Effector memory CD8-positive, alpha-beta T cell (primary cell): ENCODE data around the gene BBOX1.
"Not testable (repeated sequence)": the region's sequence is repeated elsewhere in the genome, so short reads cannot be mapped to it uniquely, and the experiment has no call there.

Experiments used
- ATAC-seq: fragments of 150-1000 bp; cut with Tn5 transposase; replicated peaks from 2 replicates; pipeline ENCODE4 v1.10.0; 2021; ENCODE audit warnings: mild to moderate bottlenecking, moderate library complexity
- DNase-seq, 3 experiments: peaks; one replicate each; pipeline ENCODE4 v3.0.0; 2021
- H3K27ac Mint-ChIP-seq, 2 donors: one replicate each; pipeline ENCODE4 v1.8.0; 2022; ENCODE audit warnings: mild to moderate bottlenecking in 2 of 2, mixed read lengths in 2 of 2, moderate library complexity in 2 of 2
- H3K27me3 Mint-ChIP-seq, 2 donors: one replicate each; pipeline ENCODE4 v1.8.0; 2022; ENCODE audit warnings: mixed read lengths in 2 of 2
- H3K36me3 Mint-ChIP-seq: one replicate; pipeline ENCODE4 v1.8.0; 2022; ENCODE audit warnings: mild to moderate bottlenecking, moderate library complexity, mixed read lengths; ENCODE audit not compliant: insufficient read depth
- H3K4me1 Mint-ChIP-seq, 2 donors: one replicate each; pipeline ENCODE4 v1.8.0; 2022; ENCODE audit warnings: low read depth in 2 of 2, mixed read lengths in 2 of 2
- H3K4me3 Mint-ChIP-seq, 2 donors: one replicate each; pipeline ENCODE4 v1.8.0; 2022; ENCODE audit warnings: mild to moderate bottlenecking in 2 of 2, mixed read lengths in 2 of 2, moderate library complexity in 2 of 2
- H3K9me3 Mint-ChIP-seq, 2 donors: one replicate each; pipeline ENCODE4 v1.8.0; 2022; ENCODE audit warnings: mixed read lengths in 2 of 2

The BBOX1 gene

GRCh38 chr11:27081056-27081455 is 40.4 kb downstream of the BBOX1 start:
- H3K4me1 Mint-ChIP-seq = no peaks in the 10 kb centered on the region
- DNase-seq (no peak), ATAC-seq (no peak)
- no peaks in the 10 kb centered on the region for H3K36me3 Mint-ChIP-seq
- H3K27ac Mint-ChIP-seq = no peak overlapping the region
- no peaks in the 10 kb centered on the region for H3K27me3 Mint-ChIP-seq
- H3K9me3 Mint-ChIP-seq = peaks cover 2 to 31% of the 10 kb centered on the region in 2 donors
- H3K4me3 Mint-ChIP-seq = no peak overlapping the region

- no peaks in the 10 kb centered on the region for H3K4me1 Mint-ChIP-seq
- DNase-seq = no peak
- H3K9me3 Mint-ChIP-seq = peaks cover 3 to 32% of the 10 kb centered on the region in 2 donors
- no peak overlapping the region for H3K4me3 Mint-ChIP-seq
- H3K36me3 Mint-ChIP-seq = no peaks in the 10 kb centered on the region
- H3K27me3 Mint-ChIP-seq = no peaks in the 10 kb centered on the region
- ATAC-seq = no peak
- no peak overlapping the region for H3K27ac Mint-ChIP-seq
Measured at GRCh38 chr11:27083241-27083640, 42.6 kb downstream of the BBOX1 start.

GRCh38 chr11:27083782-27084181 is 43.2 kb downstream of the BBOX1 start:
- H3K4me3 Mint-ChIP-seq = no peak overlapping the region
- ATAC-seq (no peak), DNase-seq (no peak)
- no peaks in the 10 kb centered on the region for H3K4me1 Mint-ChIP-seq
- no peaks in the 10 kb centered on the region for H3K27me3 Mint-ChIP-seq
- no peaks in the 10 kb centered on the region for H3K36me3 Mint-ChIP-seq
- peaks cover 3 to 28% of the 10 kb centered on the region in 2 donors for H3K9me3 Mint-ChIP-seq
- no peak overlapping the region for H3K27ac Mint-ChIP-seq

- DNase-seq (no peak), ATAC-seq (no peak)
- H3K4me3 Mint-ChIP-seq = no peak overlapping the region
- peaks cover 3 to 21% of the 10 kb centered on the region in 2 donors for H3K9me3 Mint-ChIP-seq
- H3K4me1 Mint-ChIP-seq = no peaks in the 10 kb centered on the region
- H3K27ac Mint-ChIP-seq = no peak overlapping the region
- no peaks in the 10 kb centered on the region for H3K36me3 Mint-ChIP-seq
- no peaks in the 10 kb centered on the region for H3K27me3 Mint-ChIP-seq
Measured at GRCh38 chr11:27084518-27084917, 43.9 kb downstream of the BBOX1 start.

GRCh38 chr11:27085111-27085510 is 44.5 kb downstream of the BBOX1 start:
- Mint-ChIP-seq H3K27ac (no peak overlapping the region), H3K9me3 (peaks cover 4 to 18% of the 10 kb centered on the region in 2 donors), H3K36me3 (no peaks in the 10 kb centered on the region), H3K4me3 (no peak overlapping the region), H3K27me3 (no peaks in the 10 kb centered on the region), H3K4me1 (no peaks in the 10 kb centered on the region)
- ATAC-seq = no peak
- no peak for DNase-seq

- DNase-seq (no peak), ATAC-seq (no peak)
- Mint-ChIP-seq H3K9me3 (peaks cover 8 to 17% of the 10 kb centered on the region in 2 donors), H3K27ac (no peak overlapping the region), H3K27me3 (no peaks in the 10 kb centered on the region), H3K4me3 (no peak overlapping the region), H3K4me1 (no peaks in the 10 kb centered on the region), H3K36me3 (no peaks in the 10 kb centered on the region)
Measured at GRCh38 chr11:27085605-27086004, 45.0 kb downstream of the BBOX1 start.

- no peak for ATAC-seq
- H3K27ac Mint-ChIP-seq = no peak overlapping the region
Measured at GRCh38 chr11:27087432-27087831, 46.8 kb downstream of the BBOX1 start.

GRCh38 chr11:27088353-27088752 is 47.7 kb downstream of the BBOX1 start:
- no peak for ATAC-seq
- Mint-ChIP-seq H3K4me3 (no peak overlapping the region), H3K27ac (no peak overlapping the region), H3K9me3 (peaks cover 12 to 15% of the 10 kb centered on the region in 2 donors), H3K27me3 (no peaks in the 10 kb centered on the region), H3K4me1 (no peaks in the 10 kb centered on the region), H3K36me3 (no peaks in the 10 kb centered on the region)
- DNase-seq = no peak

More at GRCh38 chr11:27087432-27087831, 46.8 kb downstream of the BBOX1 start:
- Mint-ChIP-seq H3K4me1 (no peaks in the 10 kb centered on the region), H3K36me3 (no peaks in the 10 kb centered on the region), H3K27me3 (no peaks in the 10 kb centered on the region), H3K9me3 (peaks cover 12 to 15% of the 10 kb centered on the region in 2 donors), H3K4me3 (no peak overlapping the region)
- no peak for DNase-seq

- no peaks in the 10 kb centered on the region for H3K27me3 Mint-ChIP-seq
- no peak overlapping the region for H3K4me3 Mint-ChIP-seq
- ATAC-seq (no peak), DNase-seq (no peak)
- no peaks in the 10 kb centered on the region for H3K4me1 Mint-ChIP-seq
- H3K27ac Mint-ChIP-seq = no peak overlapping the region
- H3K9me3 Mint-ChIP-seq = peaks cover 14 to 15% of the 10 kb centered on the region in 2 donors
- H3K36me3 Mint-ChIP-seq = no peaks in the 10 kb centered on the region
Measured at GRCh38 chr11:27089746-27090145, 49.1 kb downstream of the BBOX1 start.

GRCh38 chr11:27090357-27090948 is 49.8 kb downstream of the BBOX1 start:
- H3K9me3 Mint-ChIP-seq = peaks cover 14 to 15% of the 10 kb centered on the region in 2 donors

GRCh38 chr11:27094120-27094519 is 53.5 kb downstream of the BBOX1 start:
- Mint-ChIP-seq H3K27ac (no peak overlapping the region), H3K27me3 (no peaks in the 10 kb centered on the region), H3K9me3 (peaks cover 16% of the 10 kb centered on the region in 2 donors), H3K4me3 (no peak overlapping the region), H3K36me3 (no peaks in the 10 kb centered on the region), H3K4me1 (no peaks in the 10 kb centered on the region)
- no peak for DNase-seq
- no peak for ATAC-seq

More at GRCh38 chr11:27090357-27090948, 49.8 kb downstream of the BBOX1 start:
- not testable (repeated sequence) for H3K4me3 Mint-ChIP-seq, DNase-seq, H3K27ac Mint-ChIP-seq, H3K4me1 Mint-ChIP-seq, H3K27me3 Mint-ChIP-seq, H3K36me3 Mint-ChIP-seq, ATAC-seq

GRCh38 chr11:27095059-27095458 is 54.4 kb downstream of the BBOX1 start:
- peaks cover 13 to 15% of the 10 kb centered on the region in 2 donors for H3K9me3 Mint-ChIP-seq
- H3K27me3 Mint-ChIP-seq = no peaks in the 10 kb centered on the region
- no peak overlapping the region for H3K4me3 Mint-ChIP-seq
- DNase-seq = no peak
- ATAC-seq = no peak
- H3K27ac Mint-ChIP-seq = no peak overlapping the region
- no peaks in the 10 kb centered on the region for H3K36me3 Mint-ChIP-seq
- no peaks in the 10 kb centered on the region for H3K4me1 Mint-ChIP-seq

GRCh38 chr11:27095887-27096286 is 55.3 kb downstream of the BBOX1 start:
- H3K27ac Mint-ChIP-seq = no peak overlapping the region
- no peak overlapping the region for H3K4me3 Mint-ChIP-seq
- ATAC-seq (no peak), DNase-seq (no peak)
- no peaks in the 10 kb centered on the region for H3K4me1 Mint-ChIP-seq
- H3K27me3 Mint-ChIP-seq = no peaks in the 10 kb centered on the region
- no peaks in the 10 kb centered on the region for H3K36me3 Mint-ChIP-seq
- peaks cover 9 to 11% of the 10 kb centered on the region in 2 donors for H3K9me3 Mint-ChIP-seq

GRCh38 chr11:27097551-27097950 is 56.9 kb downstream of the BBOX1 start:
- no peak overlapping the region for H3K27ac Mint-ChIP-seq
- no peaks in the 10 kb centered on the region for H3K4me1 Mint-ChIP-seq
- DNase-seq (no peak), ATAC-seq (no peak)
- H3K9me3 Mint-ChIP-seq = peaks cover 6 to 9% of the 10 kb centered on the region in 2 donors
- no peaks in the 10 kb centered on the region for H3K36me3 Mint-ChIP-seq
- H3K4me3 Mint-ChIP-seq = no peak overlapping the region
- H3K27me3 Mint-ChIP-seq = no peaks in the 10 kb centered on the region
